HEK293T (cell line): ENCODE results near the gene EFEMP1.

ENCODE experiments used
- CTCF ChIA-PET: fragments of 350-600 bp; formaldehyde crosslinking; extraction: SDS; loops from one replicate; lab custom pipeline; 2021; ENCODE audit warnings: antibody characterized with exemption, inconsistent platforms; lab: Yijun Ruan, JAX
- POLR2A ChIA-PET: fragments of 350-600 bp; formaldehyde crosslinking; extraction: SDS; loops from one replicate; lab custom pipeline; 2020; ENCODE audit warnings: antibody characterized with exemption, inconsistent platforms; lab: Yijun Ruan, JAX
- DNase-seq: peaks from one replicate; pipeline ENCODE4 v3.0.0; 2012; ENCODE audit warnings: mixed read lengths; ENCODE audit errors: extremely low spot score
- ARNT ChIP-seq: fragments of 450-650 bp; IDR thresholded peaks from 2 replicates; pipeline ENCODE4 v1.6.1; 2017; ENCODE audit warnings: mild to moderate bottlenecking
- BHLHE40 ChIP-seq: fragments of 450-650 bp; IDR thresholded peaks from 2 replicates; pipeline ENCODE4 v1.6.1; 2016; ENCODE audit warnings: mild to moderate bottlenecking, moderate library complexity, borderline replicate concordance
- CTBP1 ChIP-seq: fragments of 450-650 bp; IDR thresholded peaks from 2 replicates; pipeline ENCODE4 v1.6.1; 2016; ENCODE audit warnings: borderline replicate concordance
- ELF4 ChIP-seq: fragments of 450-650 bp; IDR thresholded peaks from 2 replicates; pipeline ENCODE4 v1.6.1; 2017; ENCODE audit warnings: antibody characterized with exemption
- FOXA1 ChIP-seq: fragments of 450-650 bp; IDR thresholded peaks from 2 replicates; pipeline ENCODE4 v1.6.1; 2016; ENCODE audit warnings: mild to moderate bottlenecking
- FOXK2 ChIP-seq: fragments of 450-650 bp; IDR thresholded peaks from 2 replicates; pipeline ENCODE4 v1.6.1; 2016; ENCODE audit warnings: mild to moderate bottlenecking
- FOXM1 ChIP-seq: fragments of 450-650 bp; IDR thresholded peaks from 2 replicates; pipeline ENCODE4 v1.6.1; 2017; ENCODE audit warnings: mild to moderate bottlenecking, borderline replicate concordance
- HDGF ChIP-seq: fragments of 450-650 bp; IDR thresholded peaks from 2 replicates; pipeline ENCODE4 v1.6.1; 2017; ENCODE audit warnings: antibody characterized with exemption, borderline replicate concordance
- L3MBTL2 ChIP-seq: fragments of 450-650 bp; conservative IDR thresholded peaks from 2 replicates; pipeline ENCODE4 v1.6.1; 2016; ENCODE audit warnings: mild to moderate bottlenecking
- LEF1 ChIP-seq: fragments of 450-650 bp; IDR thresholded peaks from 2 replicates; pipeline ENCODE4 v1.6.1; 2017; ENCODE audit warnings: mild to moderate bottlenecking, borderline replicate concordance
- NFRKB ChIP-seq: fragments of 450-650 bp; IDR thresholded peaks from 2 replicates; pipeline ENCODE4 v1.6.1; 2016; ENCODE audit warnings: mild to moderate bottlenecking, moderate library complexity
- PKNOX1 ChIP-seq: fragments of 450-650 bp; IDR thresholded peaks from 2 replicates; pipeline ENCODE4 v1.6.1; 2016
- SP1 ChIP-seq: fragments of 450-650 bp; IDR thresholded peaks from 2 replicates; pipeline ENCODE4 v1.6.1; 2017
- SUZ12 ChIP-seq: fragments of 450-650 bp; IDR thresholded peaks from 2 replicates; pipeline ENCODE4 v1.6.1; 2016; ENCODE audit warnings: mild to moderate bottlenecking
- TARDBP ChIP-seq: fragments of 450-650 bp; IDR thresholded peaks from 2 replicates; pipeline ENCODE4 v1.6.1; 2016
- ZNF384 ChIP-seq: fragments of 450-650 bp; IDR thresholded peaks from 2 replicates; pipeline ENCODE4 v1.6.1; 2016

Gene EFEMP1

GRCh38 chr2:55891671-55892094, 31.9 kb downstream of the EFEMP1 start:
- ChIA-PET CTCF (no interaction called here), POLR2A (no interaction called here)
- no peak for TF ChIP-seq TARDBP
- TF ChIP-seq HDGF, result no peak
- no peak for TF ChIP-seq ELF4
- TF ChIP-seq CTBP1, result no peak
- TF ChIP-seq L3MBTL2, result no peak
- TF ChIP-seq FOXA1, result no peak
- no peak for TF ChIP-seq FOXM1
- TF ChIP-seq PKNOX1, result no peak
- TF ChIP-seq SP1, result no peak
- no peak for TF ChIP-seq ZNF384
- TF ChIP-seq NFRKB, result no peak
- no peak for TF ChIP-seq FOXK2
- TF ChIP-seq BHLHE40, result no peak
- no peak for TF ChIP-seq SUZ12
- TF ChIP-seq LEF1, result no peak
- TF ChIP-seq ARNT, result no peak
- DNase-seq, result no peak

- ChIA-PET POLR2A (no interaction called here), CTCF (no interaction called here)
- TF ChIP-seq FOXK2, result no peak
- no peak for DNase-seq
Observed at GRCh38 chr2:55888936-55889335, 34.6 kb downstream of the EFEMP1 start.

GRCh38 chr2:55887901-55888624, 35.5 kb downstream of the EFEMP1 start:
- DNase-seq, result no peak
- no peak for TF ChIP-seq NFRKB
- no peak for TF ChIP-seq FOXK2
- no peak for TF ChIP-seq BHLHE40
- no peak for TF ChIP-seq ELF4
- POLR2A ChIA-PET, result no interaction called here

GRCh38 chr2:55887351-55887750, 36.2 kb downstream of the EFEMP1 start:
- CTCF ChIA-PET, result no interaction called here
- TF ChIP-seq NFRKB (no peak), BHLHE40 (no peak), SUZ12 (no peak), CTBP1 (no peak), ARNT (no peak), L3MBTL2 (no peak), SP1 (no peak), FOXM1 (no peak), ELF4 (no peak), FOXK2 (no peak), TARDBP (no peak), FOXA1 (no peak), ZNF384 (no peak), HDGF (no peak)
- POLR2A ChIA-PET, result no interaction called here
- no peak for DNase-seq

More at GRCh38 chr2:55887901-55888624, 35.5 kb downstream of the EFEMP1 start:
- CTCF ChIA-PET, result no interaction called here

GRCh38 chr2:55885944-55886281, 37.7 kb downstream of the EFEMP1 start:
- DNase-seq, result no peak
- TF ChIP-seq ELF4 (no peak), SP1 (no peak), L3MBTL2 (no peak), LEF1 (no peak), ARNT (no peak), ZNF384 (no peak), CTBP1 (no peak), SUZ12 (no peak), PKNOX1 (no peak), TARDBP (no peak), NFRKB (no peak), HDGF (no peak)
- ChIA-PET CTCF (no interaction called here), POLR2A (no interaction called here)

- ChIA-PET CTCF (no interaction called here), POLR2A (no interaction called here)
- TF ChIP-seq BHLHE40, result no peak
- TF ChIP-seq ARNT, result no peak
- no peak for TF ChIP-seq ELF4
- no peak for TF ChIP-seq FOXA1
- no peak for TF ChIP-seq FOXK2
- DNase-seq, result no peak
Observed at GRCh38 chr2:55885127-55885943, 38.2 kb downstream of the EFEMP1 start.

- ChIA-PET POLR2A (no interaction called here), CTCF (no interaction called here)
- TF ChIP-seq LEF1 (no peak), SUZ12 (no peak), BHLHE40 (no peak), FOXA1 (no peak), FOXK2 (no peak), ARNT (no peak)
- DNase-seq, result no peak
Observed at GRCh38 chr2:55883829-55884228, 39.8 kb downstream of the EFEMP1 start.
